ENCODE measurements around the gene LY6G5B. TPM values are rescaled to one million over a fixed set of nuclear protein-coding genes. Genes with fewer than 3 reads are reported as not detected.
A peak's percentile ranks its signal among the peaks of the same experiment; 100 is the strongest.

The LY6G5B gene
- total and polyA plus RNA-seq, 2 of the 4 experiments (the other 2 are of a cell fraction), result 2.2 to 13.6 TPM

DNA sequence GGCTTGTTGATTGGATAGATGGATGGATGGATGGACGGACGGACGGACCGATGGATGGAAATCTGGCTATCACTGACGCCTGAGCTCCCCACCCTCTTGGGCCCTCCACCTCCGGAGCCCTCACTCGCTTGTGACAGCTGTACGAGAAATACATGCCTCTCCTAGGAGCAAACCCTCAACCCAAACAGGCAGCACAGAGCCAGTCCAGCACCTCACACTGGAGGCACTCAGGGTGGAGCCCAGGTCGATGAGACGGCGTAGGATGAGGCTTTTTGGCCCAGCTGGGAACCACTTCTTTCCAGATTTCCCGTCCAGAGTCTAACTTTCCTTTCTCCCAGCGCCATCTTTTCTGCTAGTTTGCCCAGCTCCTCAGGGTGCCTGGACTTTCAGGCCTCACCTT lies 13.8 kb downstream of the LY6G5B start:
- no peak overlapping the region; the same call in 1 of the 2 replicates for H3K18ac ChIP-seq (ENCODE audit: low read depth, low read length)
- no TSS peak for BruUV-seq (replicated peaks)
- no peak overlapping the region for H2AK5ac ChIP-seq (ENCODE audit: low read depth, low read length)
- POLR2A ChIA-PET (ENCODE audit: unreplicated experiment), result no interaction called here
- peaks cover 25% of the 10 kb centered on the region for H3K36me3 ChIP-seq (ENCODE audit: control insufficient read depth, insufficient read depth, low read length)
- no peak for ATAC-seq (ENCODE audit: low read depth)
- H3K4me3 ChIP-seq (ENCODE audit: insufficient read depth, low read depth, low read length), result no peak overlapping the region
- CTCF ChIA-PET, result no interaction called here
- H4K8ac ChIP-seq (ENCODE audit: low read depth in 2 of 2, low read length in 2 of 2), result no peak overlapping the region; a peak in 1 of 4 replicates
- H3K4me2 ChIP-seq (ENCODE audit: low read depth, low read length), result no peak overlapping the region; the same call in 1 of the 2 replicates
- no peaks in the 10 kb centered on the region for H3K27me3 ChIP-seq (ENCODE audit: control insufficient read depth, insufficient read depth, low read length)
- no peaks in the 10 kb centered on the region for H4K20me1 ChIP-seq (ENCODE audit: insufficient read depth, low read length)
- peak overlapping the region; percentile 8 for H2AFZ ChIP-seq (replicated peaks; ENCODE audit: low read length, poor library complexity)
- dilution Hi-C loops (cut with HindIII; ENCODE audit: low sequenced_read_pairs, unreplicated experiment), result no loop called here
- no peak for TF ChIP-seq MXI1 (IDR thresholded peaks at IDR 0.05; ENCODE audit: borderline replicate concordance, low read depth, low read length)
- peaks cover 12% of the 10 kb centered on the region for H3K4me1 ChIP-seq (ENCODE audit: control insufficient read depth, insufficient read depth, low read length)
- in situ Hi-C loops (cut with MboI; ENCODE audit: low sequenced_read_pairs), result loop anchor here (10.0 kb wide), 2 partner anchors 151 to 261 kb away; partner anchors contain the start of gene CFB
- no peaks in the 10 kb centered on the region for H3K79me1 ChIP-seq (ENCODE audit: low read depth in 1 of 2, low read length in 2 of 2)
- H3K9me1 ChIP-seq (ENCODE audit: insufficient read depth, low read length), result 0 out of 2 replicates have a peak, but pooled peaks cover 5% of the 10 kb centered on the region
- H3K9me3 ChIP-seq (ENCODE audit: control insufficient read depth, insufficient read depth, low read length), result no peaks in the 10 kb centered on the region
- no peak overlapping the region for H2BK5ac ChIP-seq (ENCODE audit: low read depth, low read length, poor library complexity, severe bottlenecking)
- no peak overlapping the region for H2BK15ac ChIP-seq (ENCODE audit: low read depth, low read length)
- H3K27ac ChIP-seq (ENCODE audit: insufficient read depth, low read length), result no peak overlapping the region
- no peak overlapping the region for H2BK20ac ChIP-seq (ENCODE audit: low read depth, low read length)
- peak overlapping the region; percentile 88 for H2AK9ac ChIP-seq (replicated peaks; ENCODE audit: low read depth, low read length, poor library complexity)
- no peak overlapping the region for H2BK120ac ChIP-seq (ENCODE audit: low read depth, low read length)
- no peak overlapping the region for H3K9ac ChIP-seq (ENCODE audit: low read depth, low read length)
- no peak overlapping the region for H3K4ac ChIP-seq (ENCODE audit: low read depth, low read length)
- H3K23ac ChIP-seq (ENCODE audit: low read depth, low read length), result no peak overlapping the region
- no peak overlapping the region for H3K14ac ChIP-seq (replicated peaks; ENCODE audit: low read depth, low read length)
- 48% methylated on average over 5 of the region's 13 CpGs; no CpG with 5 or more reads in 1 of the 2 experiments for WGBS, 2 experiments (ENCODE audit: extremely low coverage in 2 of 2, insufficient read length in 1 of 2)
- H4K5ac ChIP-seq (ENCODE audit: low read depth, low read length), result no peak overlapping the region
- no peak overlapping the region for H3K56ac ChIP-seq (ENCODE audit: extremely low read depth, insufficient read depth, low read length)
- intact Hi-C loops (cut with micrococcal nuclease), result no loop called here
- no peak overlapping the region for H4K91ac ChIP-seq (ENCODE audit: insufficient read depth, low read depth, low read length)
- no peak for DNase-seq

Measured in IMR-90 (cell line).